Measurements from ENCODE around the gene IMPDH2. TPM values are rescaled to one million over a fixed set of nuclear protein-coding genes. Genes with fewer than 3 reads are reported as not detected.

Gene IMPDH2
- total and polyA plus RNA-seq, 2 of the 8 experiments (the other 6 are each of a cell fraction or from before 2014, with no cell fraction given) = 374 to 409 TPM

DNA sequence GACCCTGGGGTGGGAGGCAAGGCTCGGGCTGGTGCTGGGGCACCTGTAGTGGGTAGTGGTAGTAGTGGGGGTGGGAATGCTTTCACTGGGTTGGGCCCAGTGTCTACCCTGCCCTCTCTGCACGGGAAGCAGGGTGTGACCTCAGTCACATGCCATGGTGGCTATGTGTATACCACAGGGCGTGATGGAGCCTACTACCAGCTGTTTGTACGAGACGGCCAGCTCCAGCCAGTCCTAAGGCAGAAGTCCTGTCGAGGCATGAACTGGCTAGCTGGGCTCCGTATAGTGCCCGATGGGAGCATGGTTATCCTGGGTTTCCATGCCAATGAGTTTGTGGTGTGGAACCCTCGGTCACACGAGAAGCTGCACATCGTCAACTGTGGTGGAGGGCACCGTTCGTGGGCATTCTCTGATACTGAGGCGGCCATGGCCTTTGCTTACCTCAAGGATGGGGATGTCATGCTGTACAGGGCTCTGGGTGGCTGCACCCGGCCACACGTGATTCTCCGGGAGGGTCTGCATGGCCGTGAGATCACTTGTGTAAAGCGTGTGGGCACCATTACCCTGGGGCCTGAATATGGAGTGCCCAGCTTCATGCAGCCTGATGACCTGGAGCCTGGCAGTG, 16.0 kb downstream of the IMPDH2 start:
- TF ChIP-seq RNF2 (IDR thresholded peaks at IDR 0.05; ENCODE audit: borderline replicate concordance, low read depth, low read length, missing control alignments, poor library complexity, severe bottlenecking) = no peak
- no peak for TF ChIP-seq BCL11A (IDR thresholded peaks at IDR 0.05; ENCODE audit: low read depth in 2 of 2, low read length in 2 of 2)
- TF ChIP-seq KDM1A (IDR thresholded peaks at IDR 0.05; ENCODE audit: borderline replicate concordance, low read length) = no peak
- no peak for TF ChIP-seq SRF (IDR thresholded peaks at IDR 0.05; ENCODE audit: low read depth, low read length)
- TF ChIP-seq RFX5 (IDR thresholded peaks at IDR 0.05; ENCODE audit: borderline replicate concordance, low read depth, low read length) = no peak
- no peak for TF ChIP-seq TCF12 (IDR thresholded peaks at IDR 0.05; ENCODE audit: low read depth, low read length)
- TF ChIP-seq TAF1 (IDR thresholded peaks at IDR 0.05; ENCODE audit: low read depth, low read length) = no peak
- TF ChIP-seq ZNF274 (IDR thresholded peaks at IDR 0.05; ENCODE audit: borderline replicate concordance, extremely low read depth, low read length) = no peak
- WGBS, 2 experiments (ENCODE audit: extremely low coverage in 1 of 2, insufficient coverage in 1 of 2, insufficient read length in 1 of 2, insufficient replicate concordance in 2 of 2, low coverage in 1 of 2, low lambda C conversion rate in 2 of 2, missing lambda C conversion rate in 1 of 2) = 92% methylated on average over 19 of the region's 19 CpGs; no CpG with 5 or more reads in 1 of the 2 experiments

More for the DNA sequence above, 16.0 kb downstream of the IMPDH2 start:
- Histone ChIP-seq H2BK20ac (ENCODE audit: low read length) (no peak overlapping the region), H2AFZ (ENCODE audit: low read length) (no peak overlapping the region), H3K27ac (ENCODE audit: low read depth, low read length) (no peak overlapping the region), H3K9ac (replicated peaks in 1 of 4; ENCODE audit: extremely low read depth in 1 of 4, low read depth in 3 of 4, low read length in 3 of 4) (no peak overlapping the region), H2BK5ac (ENCODE audit: low read depth, low read length) (no peak overlapping the region; the same call in 1 of the 2 replicates), H2BK15ac (ENCODE audit: low read length) (no peak overlapping the region), H3K23me2 (ENCODE audit: low read depth, low read length) (peaks cover 12% of the 10 kb centered on the region), H3K4ac (replicated peaks; ENCODE audit: insufficient read length, low read depth, low read length) (no peak overlapping the region), H3K36me3 (ENCODE audit: control insufficient read depth in 2 of 4, insufficient read depth in 4 of 4, low read length in 3 of 4) (peaks cover 15 to 55% (median 32%) of the 10 kb centered on the region in 4 experiments), H3K27me3 (replicated peaks in 1 of 4; ENCODE audit: control insufficient read depth in 3 of 4, extremely low read depth in 1 of 4, insufficient read depth in 3 of 4, low read length in 3 of 4) (no peaks in the 10 kb centered on the region), H3K4me1 (replicated peaks in 1 of 4; ENCODE audit: control insufficient read depth in 3 of 4, insufficient read depth in 4 of 4, low read length in 3 of 4) (peaks cover 0 to 11% (median 6%) of the 10 kb centered on the region in 4 experiments; a peak in 5 of 7 replicates), H3K79me1 (ENCODE audit: low read depth, low read length) (peaks cover 16% of the 10 kb centered on the region), H3K18ac (ENCODE audit: extremely low read depth, low read length) (no peak overlapping the region), H3K14ac (ENCODE audit: insufficient read length) (no peak overlapping the region), H3K4me3 (ENCODE audit: extremely low read depth in 1 of 4, insufficient read depth in 2 of 4, low read depth in 3 of 4, low read length in 4 of 4) (no peak overlapping the region), H4K8ac (ENCODE audit: extremely low read depth, insufficient read depth, low read length) (peak overlapping the region; percentile 28; the same call in 1 of the 2 replicates), H3K23ac (ENCODE audit: insufficient read length) (no peak overlapping the region), H4K91ac (replicated peaks; ENCODE audit: insufficient read length, low read length) (no peak overlapping the region), H2AK5ac (ENCODE audit: low read depth, low read length) (no peak overlapping the region), H4K20me1 (replicated peaks in 1 of 2; ENCODE audit: control insufficient read depth in 1 of 2, insufficient read depth in 2 of 2, low read length in 2 of 2) (peaks cover 41 to 50% of the 10 kb centered on the region in 2 experiments), H2BK12ac (ENCODE audit: low read depth, low read length) (no peak overlapping the region), H4K5ac (ENCODE audit: insufficient read length, low read depth, low read length) (no peak overlapping the region), H3K4me2 (ENCODE audit: insufficient read depth in 1 of 2, low read depth in 2 of 2, low read length in 2 of 2) (no peak overlapping the region), H2BK120ac (replicated peaks; ENCODE audit: low read depth, low read length) (no peak overlapping the region), H3K79me2 (ENCODE audit: control insufficient read depth in 1 of 2, insufficient read depth in 2 of 2, low read length in 2 of 2) (peaks cover 7 to 54% of the 10 kb centered on the region in 2 experiments), H3K56ac (replicated peaks; ENCODE audit: insufficient read length, low read depth, low read length) (no peak overlapping the region), H3K9me3 (ENCODE audit: insufficient read depth in 2 of 2, low read depth in 1 of 2, low read length in 1 of 2) (no peaks in the 10 kb centered on the region)
- ChIA-PET POLR2A (ENCODE audit: partially characterized antibody) (interaction anchor here (0.8 to 38.8 kb wide), 8 partner anchors 0 to 349 kb away, joined by 3 to 1518 read pairs (median 72); partner anchors contain the start of genes DALRD3, IMPDH2, NDUFAF3 and P4HTM), CTCF (ENCODE audit: partially characterized antibody) (interaction anchor here (0.5 to 24.3 kb wide), 14 partner anchors 9 to 273 kb away, joined by 3 to 467 read pairs (median 4); partner anchors contain the start of genes NDUFAF3, P4HTM and WDR6)
- no peak for FAIRE-seq
- DNase-seq (ENCODE audit: low read depth in 1 of 2, low spot score in 2 of 2) = no peak

Data from H1 (cell line).